ENCODE measurements around the gene DCTN1.

DCTN1 gene

GRCh38 chr2:74316627-74317295, 63.4 kb downstream of the DCTN1 start:
- DNase-seq: no peak

- no peak for DNase-seq
These were observed 66.0 kb downstream of the DCTN1 start for GRCh38 chr2:74314107-74314506.

DNA sequence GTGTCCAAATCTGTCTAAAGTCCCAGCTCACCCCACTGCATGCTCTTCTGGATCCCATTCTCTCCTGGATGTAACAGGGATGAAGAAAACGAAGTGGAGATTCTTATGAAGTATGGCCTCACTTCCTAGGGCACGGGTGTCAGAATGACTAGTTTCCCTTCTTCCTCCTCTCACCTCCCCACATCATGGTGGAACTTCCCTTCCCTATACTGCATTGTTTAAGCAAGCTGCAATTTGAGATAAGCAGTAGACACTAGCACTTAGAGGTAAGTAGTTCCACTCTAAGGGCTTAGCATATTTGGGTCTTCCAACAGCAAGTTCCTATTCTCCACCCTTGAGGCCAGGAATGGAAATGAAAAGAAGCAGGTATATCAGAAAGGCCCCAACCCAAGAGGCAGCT, 66.6 kb downstream of the DCTN1 start:
- no peak for DNase-seq

DNA sequence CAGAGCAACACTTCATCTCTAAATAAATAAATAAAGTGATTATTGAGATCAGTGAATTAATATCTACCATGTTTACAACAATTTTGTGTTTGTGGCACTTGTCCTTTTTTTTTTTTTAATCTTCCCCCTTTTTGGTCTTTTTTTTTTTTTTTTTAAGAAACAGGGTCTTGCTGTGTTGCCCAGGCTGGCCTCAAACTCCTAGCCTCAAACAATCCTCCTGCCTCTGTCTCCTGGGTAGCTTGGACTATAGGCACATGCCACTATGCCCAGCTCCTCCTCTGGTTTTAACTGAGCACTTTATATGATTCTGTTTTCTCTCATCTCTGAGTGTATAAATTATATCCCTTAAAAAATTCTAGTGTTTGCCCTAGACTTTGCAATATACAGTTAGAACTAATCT, 67.2 kb downstream of the DCTN1 start:
- no peak for DNase-seq
